Stimulated activated CD8-positive, alpha-beta memory T cell treated with anti-CD3 and anti-CD28 coated beads, Interleukin-7, amount 100 ng/mL, for 48 hours (primary cell): ENCODE data around the gene WIZ.
A peak's percentile ranks its signal among the peaks of the same experiment; 100 is the strongest.
"Not testable (repeated sequence)": the region's sequence is repeated elsewhere in the genome, so short reads cannot be mapped to it uniquely, and the experiment has no call there.

Source experiments
- DNase-seq, 2 donors: peaks; one replicate each; pipeline ENCODE4 v3.0.0-alpha.2; 2020; ENCODE audit warnings: low read depth in 1 of 2; ENCODE audit errors: extremely low read depth in 1 of 2

The WIZ gene

GRCh38 chr19:15449620-15450527, at the start of gene WIZ:
TSS of gene WIZ (minus strand) at chr19:15449956. CDS start at chr19:15448307, 1,649 bp downstream.
- peak; percentile 66 to 67 for DNase-seq

GRCh38 chr19:15498910-15499309, 49.2 kb upstream of the WIZ start:
- no peak for DNase-seq

- DNase-seq = no peak
These were observed 48.6 kb upstream of the WIZ start for GRCh38 chr19:15498156-15498858.

- no peak for DNase-seq
These were observed 45.4 kb upstream of the WIZ start for GRCh38 chr19:15495151-15495550.

GRCh38 chr19:15488489-15489226, 38.9 kb upstream of the WIZ start:
- DNase-seq = no peak

GRCh38 chr19:15487038-15487437, 37.3 kb upstream of the WIZ start:
- no peak for DNase-seq

GRCh38 chr19:15485768-15486167, 36.0 kb upstream of the WIZ start:
- not testable (repeated sequence) for DNase-seq

GRCh38 chr19:15480996-15481395, 31.2 kb upstream of the WIZ start:
- DNase-seq = not testable (repeated sequence)

GRCh38 chr19:15479391-15480345, 29.9 kb upstream of the WIZ start, which contains the start of gene PGLYRP2:
TSS of gene PGLYRP2 (minus strand) at chr19:15479501. CDS start at chr19:15479371, 130 bp downstream.
- DNase-seq = no peak

- DNase-seq = no peak
These were observed 26.6 kb upstream of the WIZ start for GRCh38 chr19:15476325-15476724.

- DNase-seq = no peak
These were observed 25.9 kb upstream of the WIZ start for GRCh38 chr19:15475611-15476010.

- DNase-seq = no peak
These were observed 25.4 kb upstream of the WIZ start for GRCh38 chr19:15475169-15475568.

- DNase-seq = not testable (repeated sequence)
These were observed 24.1 kb upstream of the WIZ start for GRCh38 chr19:15473821-15474220.

GRCh38 chr19:15471639-15472101, 21.9 kb upstream of the WIZ start:
- no peak for DNase-seq

GRCh38 chr19:15469513-15470297, 19.9 kb upstream of the WIZ start:
- DNase-seq = no peak

- DNase-seq = no peak
These were observed 19.1 kb upstream of the WIZ start for GRCh38 chr19:15468675-15469512.

- no peak for DNase-seq
These were observed 18.0 kb upstream of the WIZ start for GRCh38 chr19:15467734-15468214.
